GM23338 (cell line): ENCODE data around the gene PAK1. TPM values are rescaled to one million over a fixed set of nuclear protein-coding genes. Genes with fewer than 3 reads are reported as not detected.

Experiments
- NANOG ChIP-seq: IDR thresholded peaks from 2 replicates; pipeline ENCODE4 v1.6.1; 2016; ENCODE audit warnings: antibody characterized with exemption, borderline replicate concordance
- STAT1 ChIP-seq: IDR thresholded peaks from one replicate; pipeline ENCODE4 v1.6.1; 2016; ENCODE audit warnings: antibody characterized with exemption; ENCODE audit not compliant: unreplicated experiment
- ZNF114 ChIP-seq: fragments of 250-450 bp; sonication (Bioruptor Pico); IDR thresholded peaks from 2 replicates; pipeline ENCODE4 v1.5.0; 2020; ENCODE audit warnings: mild to moderate bottlenecking, moderate library complexity
- polyA plus RNA-seq: library from polyadenylated mRNA; unstranded; fragments of >200 nt; fragmentation: Nextera tagmentation; extraction: Ambion mirVana; gene quantifications from 2 replicates; pipeline ENCODE4 v1.2.1, GENCODE V29; 2016
- total RNA-seq: library from RNA; depleted of rRNA; stranded (reverse); fragments of >200 nt; shearing (Covaris generic); gene quantifications from 2 replicates; pipeline ENCODE4 v1.2.3, GENCODE V29; 2014
- TF ChIP-seq, protein P1 (sequence below): fragments of 250-450 bp; sonication (Bioruptor Pico); IDR thresholded peaks from 2 replicates; pipeline ENCODE4 v1.5.0; 2020; ENCODE audit warnings: mild to moderate bottlenecking, moderate library complexity
- TF ChIP-seq, protein P2 (sequence below): IDR thresholded peaks from one replicate; pipeline ENCODE4 v1.6.1; 2018; ENCODE audit warnings: antibody characterized with exemption; ENCODE audit not compliant: unreplicated experiment
- TF ChIP-seq, protein P3 (sequence below): IDR thresholded peaks from 2 replicates; pipeline ENCODE4 v1.6.1; 2016; ENCODE audit warnings: antibody characterized with exemption

PAK1 gene
- total and polyA plus RNA-seq, 2 experiments from 2014 or later, result 102 to 175 TPM

DNA sequence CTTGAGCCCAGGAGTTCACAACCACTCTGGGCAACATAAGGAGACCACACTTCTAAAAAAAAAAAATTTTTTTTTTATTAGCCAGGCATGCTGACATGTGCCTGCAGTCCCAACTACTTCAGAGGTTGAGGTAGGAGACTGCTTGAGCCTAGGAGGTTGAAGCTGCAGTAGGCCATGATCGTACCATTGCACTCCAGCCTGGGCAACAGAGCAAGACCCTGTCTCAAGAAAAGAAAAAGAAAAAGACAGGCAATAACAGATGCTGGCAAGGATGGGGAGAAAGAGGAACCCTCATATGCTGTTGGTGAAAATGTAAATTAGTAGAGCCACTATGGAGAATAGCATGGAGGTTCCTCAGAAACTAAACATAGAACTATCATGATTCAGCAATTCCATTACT is 64.8 kb downstream of the PAK1 start (continued):
- TF ChIP-seq, protein P1, sequence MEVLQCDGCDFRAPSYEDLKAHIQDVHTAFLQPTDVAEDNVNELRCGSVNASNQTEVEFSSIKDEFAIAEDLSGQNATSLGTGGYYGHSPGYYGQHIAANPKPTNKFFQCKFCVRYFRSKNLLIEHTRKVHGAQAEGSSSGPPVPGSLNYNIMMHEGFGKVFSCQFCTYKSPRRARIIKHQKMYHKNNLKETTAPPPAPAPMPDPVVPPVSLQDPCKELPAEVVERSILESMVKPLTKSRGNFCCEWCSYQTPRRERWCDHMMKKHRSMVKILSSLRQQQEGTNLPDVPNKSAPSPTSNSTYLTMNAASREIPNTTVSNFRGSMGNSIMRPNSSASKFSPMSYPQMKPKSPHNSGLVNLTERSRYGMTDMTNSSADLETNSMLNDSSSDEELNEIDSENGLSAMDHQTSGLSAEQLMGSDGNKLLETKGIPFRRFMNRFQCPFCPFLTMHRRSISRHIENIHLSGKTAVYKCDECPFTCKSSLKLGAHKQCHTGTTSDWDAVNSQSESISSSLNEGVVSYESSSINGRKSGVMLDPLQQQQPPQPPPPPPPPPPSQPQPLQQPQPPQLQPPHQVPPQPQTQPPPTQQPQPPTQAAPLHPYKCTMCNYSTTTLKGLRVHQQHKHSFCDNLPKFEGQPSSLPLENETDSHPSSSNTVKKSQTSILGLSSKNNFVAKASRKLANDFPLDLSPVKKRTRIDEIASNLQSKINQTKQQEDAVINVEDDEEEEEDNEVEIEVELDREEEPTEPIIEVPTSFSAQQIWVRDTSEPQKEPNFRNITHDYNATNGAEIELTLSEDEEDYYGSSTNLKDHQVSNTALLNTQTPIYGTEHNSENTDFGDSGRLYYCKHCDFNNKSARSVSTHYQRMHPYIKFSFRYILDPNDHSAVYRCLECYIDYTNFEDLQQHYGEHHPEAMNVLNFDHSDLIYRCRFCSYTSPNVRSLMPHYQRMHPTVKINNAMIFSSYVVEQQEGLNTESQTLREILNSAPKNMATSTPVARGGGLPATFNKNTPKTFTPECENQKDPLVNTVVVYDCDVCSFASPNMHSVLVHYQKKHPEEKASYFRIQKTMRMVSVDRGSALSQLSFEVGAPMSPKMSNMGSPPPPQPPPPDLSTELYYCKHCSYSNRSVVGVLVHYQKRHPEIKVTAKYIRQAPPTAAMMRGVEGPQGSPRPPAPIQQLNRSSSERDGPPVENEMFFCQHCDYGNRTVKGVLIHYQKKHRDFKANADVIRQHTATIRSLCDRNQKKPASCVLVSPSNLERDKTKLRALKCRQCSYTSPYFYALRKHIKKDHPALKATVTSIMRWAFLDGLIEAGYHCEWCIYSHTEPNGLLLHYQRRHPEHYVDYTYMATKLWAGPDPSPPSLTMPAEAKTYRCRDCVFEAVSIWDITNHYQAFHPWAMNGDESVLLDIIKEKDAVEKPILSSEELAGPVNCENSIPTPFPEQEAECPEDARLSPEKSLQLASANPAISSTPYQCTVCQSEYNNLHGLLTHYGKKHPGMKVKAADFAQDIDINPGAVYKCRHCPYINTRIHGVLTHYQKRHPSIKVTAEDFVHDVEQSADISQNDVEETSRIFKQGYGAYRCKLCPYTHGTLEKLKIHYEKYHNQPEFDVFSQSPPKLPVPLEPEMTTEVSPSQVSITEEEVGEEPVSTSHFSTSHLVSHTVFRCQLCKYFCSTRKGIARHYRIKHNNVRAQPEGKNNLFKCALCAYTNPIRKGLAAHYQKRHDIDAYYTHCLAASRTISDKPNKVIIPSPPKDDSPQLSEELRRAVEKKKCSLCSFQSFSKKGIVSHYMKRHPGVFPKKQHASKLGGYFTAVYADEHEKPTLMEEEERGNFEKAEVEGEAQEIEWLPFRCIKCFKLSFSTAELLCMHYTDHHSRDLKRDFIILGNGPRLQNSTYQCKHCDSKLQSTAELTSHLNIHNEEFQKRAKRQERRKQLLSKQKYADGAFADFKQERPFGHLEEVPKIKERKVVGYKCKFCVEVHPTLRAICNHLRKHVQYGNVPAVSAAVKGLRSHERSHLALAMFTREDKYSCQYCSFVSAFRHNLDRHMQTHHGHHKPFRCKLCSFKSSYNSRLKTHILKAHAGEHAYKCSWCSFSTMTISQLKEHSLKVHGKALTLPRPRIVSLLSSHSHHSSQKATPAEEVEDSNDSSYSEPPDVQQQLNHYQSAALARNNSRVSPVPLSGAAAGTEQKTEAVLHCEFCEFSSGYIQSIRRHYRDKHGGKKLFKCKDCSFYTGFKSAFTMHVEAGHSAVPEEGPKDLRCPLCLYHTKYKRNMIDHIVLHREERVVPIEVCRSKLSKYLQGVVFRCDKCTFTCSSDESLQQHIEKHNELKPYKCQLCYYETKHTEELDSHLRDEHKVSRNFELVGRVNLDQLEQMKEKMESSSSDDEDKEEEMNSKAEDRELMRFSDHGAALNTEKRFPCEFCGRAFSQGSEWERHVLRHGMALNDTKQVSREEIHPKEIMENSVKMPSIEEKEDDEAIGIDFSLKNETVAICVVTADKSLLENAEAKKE, result no peak
- no peak for TF ChIP-seq ZNF114 (CRISPR knock-in tag)
- TF ChIP-seq, protein P2, sequence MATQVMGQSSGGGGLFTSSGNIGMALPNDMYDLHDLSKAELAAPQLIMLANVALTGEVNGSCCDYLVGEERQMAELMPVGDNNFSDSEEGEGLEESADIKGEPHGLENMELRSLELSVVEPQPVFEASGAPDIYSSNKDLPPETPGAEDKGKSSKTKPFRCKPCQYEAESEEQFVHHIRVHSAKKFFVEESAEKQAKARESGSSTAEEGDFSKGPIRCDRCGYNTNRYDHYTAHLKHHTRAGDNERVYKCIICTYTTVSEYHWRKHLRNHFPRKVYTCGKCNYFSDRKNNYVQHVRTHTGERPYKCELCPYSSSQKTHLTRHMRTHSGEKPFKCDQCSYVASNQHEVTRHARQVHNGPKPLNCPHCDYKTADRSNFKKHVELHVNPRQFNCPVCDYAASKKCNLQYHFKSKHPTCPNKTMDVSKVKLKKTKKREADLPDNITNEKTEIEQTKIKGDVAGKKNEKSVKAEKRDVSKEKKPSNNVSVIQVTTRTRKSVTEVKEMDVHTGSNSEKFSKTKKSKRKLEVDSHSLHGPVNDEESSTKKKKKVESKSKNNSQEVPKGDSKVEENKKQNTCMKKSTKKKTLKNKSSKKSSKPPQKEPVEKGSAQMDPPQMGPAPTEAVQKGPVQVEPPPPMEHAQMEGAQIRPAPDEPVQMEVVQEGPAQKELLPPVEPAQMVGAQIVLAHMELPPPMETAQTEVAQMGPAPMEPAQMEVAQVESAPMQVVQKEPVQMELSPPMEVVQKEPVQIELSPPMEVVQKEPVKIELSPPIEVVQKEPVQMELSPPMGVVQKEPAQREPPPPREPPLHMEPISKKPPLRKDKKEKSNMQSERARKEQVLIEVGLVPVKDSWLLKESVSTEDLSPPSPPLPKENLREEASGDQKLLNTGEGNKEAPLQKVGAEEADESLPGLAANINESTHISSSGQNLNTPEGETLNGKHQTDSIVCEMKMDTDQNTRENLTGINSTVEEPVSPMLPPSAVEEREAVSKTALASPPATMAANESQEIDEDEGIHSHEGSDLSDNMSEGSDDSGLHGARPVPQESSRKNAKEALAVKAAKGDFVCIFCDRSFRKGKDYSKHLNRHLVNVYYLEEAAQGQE, result no peak
- TF ChIP-seq, protein P3, sequence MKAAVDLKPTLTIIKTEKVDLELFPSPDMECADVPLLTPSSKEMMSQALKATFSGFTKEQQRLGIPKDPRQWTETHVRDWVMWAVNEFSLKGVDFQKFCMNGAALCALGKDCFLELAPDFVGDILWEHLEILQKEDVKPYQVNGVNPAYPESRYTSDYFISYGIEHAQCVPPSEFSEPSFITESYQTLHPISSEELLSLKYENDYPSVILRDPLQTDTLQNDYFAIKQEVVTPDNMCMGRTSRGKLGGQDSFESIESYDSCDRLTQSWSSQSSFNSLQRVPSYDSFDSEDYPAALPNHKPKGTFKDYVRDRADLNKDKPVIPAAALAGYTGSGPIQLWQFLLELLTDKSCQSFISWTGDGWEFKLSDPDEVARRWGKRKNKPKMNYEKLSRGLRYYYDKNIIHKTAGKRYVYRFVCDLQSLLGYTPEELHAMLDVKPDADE, result no peak
- no peak for TF ChIP-seq NANOG
- TF ChIP-seq STAT1, result no peak
